Measurements from ENCODE around the gene SLC35G3.

DNA sequence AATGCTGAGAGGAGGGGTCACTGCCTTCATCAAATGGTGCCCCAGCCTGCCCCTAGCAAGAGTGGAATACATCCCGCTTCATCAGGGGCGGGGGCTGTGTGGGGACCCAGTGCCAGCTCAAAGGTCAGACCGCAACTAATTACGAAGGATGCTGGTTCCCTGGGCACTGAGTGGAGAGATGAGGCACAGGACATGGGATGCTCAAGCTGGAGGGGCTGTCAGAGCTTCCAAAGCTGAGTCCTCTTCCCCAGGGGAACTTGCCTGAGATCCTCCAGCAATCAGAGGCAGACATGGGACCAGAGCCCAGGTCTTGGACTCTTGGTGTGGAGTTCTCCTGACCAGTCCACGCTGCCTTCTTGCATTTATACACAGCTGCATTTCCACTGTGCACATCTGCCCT, 27.7 kb downstream of the SLC35G3 start:
- TF ChIP-seq POLR2AphosphoS5 (IDR thresholded peaks at IDR 0.05) (no peak), POLR2A (IDR thresholded peaks at IDR 0.05) (no peak), EP300 (IDR thresholded peaks at IDR 0.05; ENCODE audit: low read depth) (no peak)
- TF ChIP-seq, protein P1, sequence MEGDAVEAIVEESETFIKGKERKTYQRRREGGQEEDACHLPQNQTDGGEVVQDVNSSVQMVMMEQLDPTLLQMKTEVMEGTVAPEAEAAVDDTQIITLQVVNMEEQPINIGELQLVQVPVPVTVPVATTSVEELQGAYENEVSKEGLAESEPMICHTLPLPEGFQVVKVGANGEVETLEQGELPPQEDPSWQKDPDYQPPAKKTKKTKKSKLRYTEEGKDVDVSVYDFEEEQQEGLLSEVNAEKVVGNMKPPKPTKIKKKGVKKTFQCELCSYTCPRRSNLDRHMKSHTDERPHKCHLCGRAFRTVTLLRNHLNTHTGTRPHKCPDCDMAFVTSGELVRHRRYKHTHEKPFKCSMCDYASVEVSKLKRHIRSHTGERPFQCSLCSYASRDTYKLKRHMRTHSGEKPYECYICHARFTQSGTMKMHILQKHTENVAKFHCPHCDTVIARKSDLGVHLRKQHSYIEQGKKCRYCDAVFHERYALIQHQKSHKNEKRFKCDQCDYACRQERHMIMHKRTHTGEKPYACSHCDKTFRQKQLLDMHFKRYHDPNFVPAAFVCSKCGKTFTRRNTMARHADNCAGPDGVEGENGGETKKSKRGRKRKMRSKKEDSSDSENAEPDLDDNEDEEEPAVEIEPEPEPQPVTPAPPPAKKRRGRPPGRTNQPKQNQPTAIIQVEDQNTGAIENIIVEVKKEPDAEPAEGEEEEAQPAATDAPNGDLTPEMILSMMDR (IDR thresholded peaks at IDR 0.05), result no peak

Data from transverse colon (tissue), 4 donors.